GM19467 (cell line): ENCODE measurements around the gene JMJD4.
"Not testable (repeated sequence)": the region's sequence is repeated elsewhere in the genome, so short reads cannot be mapped to it uniquely, and the experiment has no call there.

Experiments used
- ATAC-seq: cut with Tn5 transposase; IDR thresholded peaks from one replicate; pipeline ENCODE4 v1.9.1; 2021; ENCODE audit warnings: mild to moderate bottlenecking, moderate library complexity; ENCODE audit not compliant: unreplicated experiment

The JMJD4 gene

GRCh38 chr1:227733751-227734545 is 1.2 kb downstream of the JMJD4 start:
- ATAC-seq: no peak

DNA sequence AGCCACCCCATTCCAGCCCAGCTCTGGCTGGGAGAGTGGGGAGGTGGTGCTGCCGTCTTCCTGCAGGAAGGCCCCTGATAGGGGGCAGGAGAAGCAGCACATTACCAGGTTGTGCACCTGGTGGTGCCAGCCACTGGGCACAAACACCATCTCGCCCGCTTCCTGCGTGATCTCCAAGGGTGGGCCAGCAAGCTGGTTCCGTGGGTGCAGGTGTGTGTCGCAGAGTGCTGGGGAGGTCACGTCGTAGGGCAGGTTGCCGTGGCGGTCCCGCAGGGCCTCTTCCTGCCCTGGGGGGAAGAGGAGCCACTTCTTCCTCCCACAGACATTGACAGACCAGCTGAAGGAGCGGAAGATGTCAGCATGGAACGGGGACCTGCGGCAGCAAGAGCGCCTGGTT is 1.8 kb downstream of the JMJD4 start:
- ATAC-seq: no peak

- no peak for ATAC-seq
Measured at GRCh38 chr1:227732586-227733308, 2.4 kb downstream of the JMJD4 start.

- ATAC-seq: no peak
Measured at GRCh38 chr1:227731696-227732585, 3.2 kb downstream of the JMJD4 start.

DNA sequence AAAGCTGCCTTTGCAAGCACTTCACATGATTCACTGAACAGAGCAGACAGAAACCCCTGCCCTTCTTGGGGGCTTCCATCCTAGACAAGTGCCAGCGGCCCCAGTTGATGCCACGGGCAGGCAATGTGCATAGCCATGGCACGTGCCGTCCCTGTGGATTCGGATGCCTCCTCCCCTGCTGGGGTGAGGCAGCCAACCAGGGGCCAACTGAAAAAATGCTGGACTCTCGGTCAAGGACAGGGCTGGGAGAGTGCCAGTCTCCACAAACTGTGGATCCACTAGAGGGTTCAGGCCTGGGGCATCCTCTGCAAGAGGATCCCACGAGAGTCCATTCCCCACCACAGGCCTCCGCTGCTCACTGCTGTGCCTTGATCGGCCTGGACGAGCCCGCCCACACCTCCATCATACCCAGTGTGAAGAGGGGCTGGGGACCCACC is 3.8 kb downstream of the JMJD4 start:
- no peak for ATAC-seq

GRCh38 chr1:227730630-227731151 is 4.4 kb downstream of the JMJD4 start:
- no peak for ATAC-seq

GRCh38 chr1:227729881-227730629 is 5.0 kb downstream of the JMJD4 start:
- no peak for ATAC-seq

DNA sequence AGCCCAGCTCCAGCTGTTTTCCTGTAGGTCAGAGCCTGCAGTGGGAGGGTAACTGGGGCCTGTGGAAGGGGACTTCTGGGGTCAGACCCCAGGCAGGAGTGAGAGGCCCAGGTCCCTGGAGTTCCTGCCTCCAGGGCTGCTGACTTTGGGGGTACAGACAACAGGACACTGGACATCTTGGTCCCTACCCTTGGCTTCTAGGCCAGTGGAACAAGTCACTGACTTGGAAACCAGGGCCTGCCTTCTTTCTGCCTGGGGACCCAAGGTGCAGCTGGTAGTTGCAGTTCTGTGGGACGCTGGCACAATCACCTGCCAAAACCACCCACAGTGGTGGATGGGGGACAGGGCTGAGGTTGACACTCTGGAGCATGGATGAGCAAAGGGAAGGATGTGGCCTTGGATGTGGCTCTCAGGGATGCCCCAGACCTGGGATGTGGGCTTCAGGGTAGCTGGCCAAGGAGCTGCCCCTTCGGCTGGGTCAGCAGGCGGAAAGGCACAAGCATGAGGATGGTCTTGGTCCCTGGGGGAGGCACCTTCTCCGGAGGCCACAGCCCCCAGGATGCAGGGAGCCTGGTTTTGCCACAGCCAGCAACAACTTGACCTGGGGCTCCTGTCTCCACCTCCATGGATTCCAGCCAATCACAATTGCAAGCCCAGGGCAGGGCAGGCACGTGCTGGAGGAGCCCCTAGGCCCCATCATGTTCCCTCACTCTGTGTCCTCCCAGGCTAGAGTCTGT is 5.8 kb downstream of the JMJD4 start:
- ATAC-seq: no peak

- no peak for ATAC-seq
Measured at GRCh38 chr1:227728892-227729143, 6.3 kb downstream of the JMJD4 start.

- ATAC-seq: no peak
Measured at GRCh38 chr1:227728059-227728891, 6.8 kb downstream of the JMJD4 start.

- no peak for ATAC-seq
Measured at GRCh38 chr1:227726924-227727599, 8.0 kb downstream of the JMJD4 start.

DNA sequence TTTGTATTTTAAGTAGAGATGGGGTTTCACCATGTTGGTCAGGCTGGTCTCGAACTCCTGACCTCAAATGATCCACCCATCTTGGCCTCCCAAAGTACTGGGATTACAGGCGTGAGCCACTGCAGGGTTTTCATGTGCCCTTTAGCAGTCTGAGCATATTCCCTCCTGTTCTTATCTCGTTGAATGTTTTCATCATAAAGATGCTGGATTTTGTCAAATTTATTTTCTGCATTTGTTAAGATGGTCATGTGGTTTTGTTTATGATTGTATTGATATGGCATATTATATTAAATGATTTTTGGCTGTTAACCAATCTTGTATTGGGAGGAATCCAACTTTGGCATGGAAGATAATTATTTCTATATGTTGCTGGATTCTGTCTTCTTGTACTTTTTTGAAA is 8.8 kb downstream of the JMJD4 start:
- ATAC-seq: no peak

DNA sequence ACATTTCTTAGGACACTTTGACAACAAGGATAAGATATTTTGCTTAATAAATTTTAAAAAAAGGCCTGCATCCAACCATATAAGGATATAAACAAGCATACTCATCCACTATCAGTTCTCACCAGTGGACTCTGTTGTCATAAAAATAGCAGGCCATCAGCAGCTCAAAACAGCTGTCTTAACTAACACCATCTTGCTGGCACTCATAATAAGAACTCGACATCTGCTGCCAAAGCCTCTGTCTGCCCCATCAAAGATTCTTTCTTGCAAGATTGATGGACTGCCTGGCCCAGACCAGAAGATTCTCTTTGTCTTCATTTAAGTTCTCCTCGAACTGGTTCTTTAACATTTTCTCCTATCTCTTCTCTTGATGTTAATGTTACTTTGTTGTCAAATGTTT is 10.1 kb downstream of the JMJD4 start:
- ATAC-seq: no peak

DNA sequence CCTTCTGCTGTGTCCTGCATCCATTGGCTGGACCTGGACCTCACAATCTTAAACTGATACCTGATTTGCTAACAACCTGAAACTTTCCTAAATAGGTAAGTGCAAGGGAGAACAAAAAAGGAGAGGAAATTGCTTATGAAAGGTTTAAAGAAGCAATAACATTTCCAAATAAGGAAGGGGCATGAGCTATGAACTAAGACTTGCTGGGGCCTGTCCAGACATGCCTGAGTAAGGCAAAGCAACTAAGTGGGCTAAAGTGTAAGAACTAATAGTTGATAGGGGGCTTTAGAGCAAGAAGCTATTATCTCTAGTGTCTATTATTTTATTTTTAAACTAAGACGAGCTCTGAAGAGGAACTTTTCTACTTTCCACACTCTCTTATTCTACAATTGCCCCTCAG is 11.6 kb downstream of the JMJD4 start:
- no peak for ATAC-seq

GRCh38 chr1:227718932-227719331 is 16.2 kb downstream of the JMJD4 start:
- ATAC-seq: no peak

- ATAC-seq: no peak
Measured at GRCh38 chr1:227712648-227713047, 22.5 kb downstream of the JMJD4 start.

- not testable (repeated sequence) for ATAC-seq
Measured at GRCh38 chr1:227710474-227710873, 24.6 kb downstream of the JMJD4 start.

DNA sequence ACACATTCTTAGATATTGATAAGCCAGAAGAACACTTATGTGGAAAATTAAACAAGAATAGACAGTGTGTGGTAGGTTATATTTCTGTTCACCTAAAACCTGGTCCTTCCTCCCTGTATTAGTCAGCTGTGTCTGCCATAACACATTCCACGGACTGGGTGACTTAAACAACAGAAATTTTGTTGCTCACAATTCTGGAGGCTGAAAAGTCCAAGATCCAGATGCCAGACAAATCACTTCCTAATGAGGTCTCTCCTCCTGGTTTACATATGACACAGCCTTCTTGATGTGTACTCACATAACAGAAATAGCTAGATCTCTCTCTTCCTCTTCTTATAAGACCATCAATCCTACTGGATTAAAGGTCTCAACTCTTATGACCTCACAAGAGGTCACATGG is 25.7 kb downstream of the JMJD4 start:
- no peak for ATAC-seq

GRCh38 chr1:227707846-227708245 is 27.3 kb downstream of the JMJD4 start:
- no peak for ATAC-seq
